Measurements from ENCODE around the gene SLC9C1.

The SLC9C1 gene

GRCh38 chr3:112128843-112129727 lies 164.9 kb downstream of the SLC9C1 start:
- DNase-seq = peak; percentile 49

DNA sequence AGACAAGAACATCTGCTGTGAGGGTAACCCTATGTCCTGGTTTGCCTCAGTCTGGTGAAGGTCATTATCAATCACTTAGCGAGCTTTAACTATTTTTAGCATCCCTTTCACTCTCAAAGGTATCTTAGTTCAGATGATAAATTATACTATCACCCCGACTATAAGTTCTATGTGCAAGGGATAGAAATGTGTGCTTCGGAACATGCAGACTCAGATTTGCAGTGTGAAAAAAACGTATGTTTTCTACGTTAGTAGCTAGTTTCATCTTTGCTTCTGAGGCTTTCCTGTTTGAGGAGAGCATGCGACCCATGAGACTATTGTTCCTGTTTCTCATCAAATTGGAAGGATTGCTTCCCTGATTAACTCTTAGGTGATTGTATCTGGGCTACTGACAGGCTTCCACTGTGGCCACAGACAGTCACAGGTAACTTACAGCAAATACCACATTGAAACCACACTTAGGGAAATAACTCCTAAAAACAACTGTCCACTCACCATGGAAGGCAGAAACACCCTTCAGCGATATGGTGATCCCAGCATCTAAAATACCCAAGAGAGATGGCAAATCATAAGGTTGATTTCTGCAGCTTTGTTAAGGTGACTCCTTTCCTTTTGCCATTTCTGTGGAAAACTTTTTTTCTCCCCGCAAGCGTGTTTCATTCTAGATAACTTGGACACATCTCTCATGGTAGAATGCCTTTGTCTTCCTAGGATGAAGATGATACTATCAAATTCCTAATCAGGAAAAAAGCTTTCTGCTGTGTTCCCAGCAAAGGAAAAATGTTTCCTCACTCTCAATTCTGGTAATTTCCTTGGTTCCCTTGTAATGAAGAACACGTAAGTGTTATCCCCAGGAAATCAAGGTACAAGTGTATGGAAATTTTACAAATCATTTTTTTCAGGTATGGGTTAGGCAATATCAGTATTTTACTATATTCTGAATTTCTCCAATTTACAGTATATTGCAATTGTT lies 166.2 kb downstream of the SLC9C1 start:
- no peak for DNase-seq

- DNase-seq = peak; percentile 4
Observed at GRCh38 chr3:112126511-112126911, 167.5 kb downstream of the SLC9C1 start.

- DNase-seq = no peak
Observed at GRCh38 chr3:112124907-112125607, 169.0 kb downstream of the SLC9C1 start.

DNA sequence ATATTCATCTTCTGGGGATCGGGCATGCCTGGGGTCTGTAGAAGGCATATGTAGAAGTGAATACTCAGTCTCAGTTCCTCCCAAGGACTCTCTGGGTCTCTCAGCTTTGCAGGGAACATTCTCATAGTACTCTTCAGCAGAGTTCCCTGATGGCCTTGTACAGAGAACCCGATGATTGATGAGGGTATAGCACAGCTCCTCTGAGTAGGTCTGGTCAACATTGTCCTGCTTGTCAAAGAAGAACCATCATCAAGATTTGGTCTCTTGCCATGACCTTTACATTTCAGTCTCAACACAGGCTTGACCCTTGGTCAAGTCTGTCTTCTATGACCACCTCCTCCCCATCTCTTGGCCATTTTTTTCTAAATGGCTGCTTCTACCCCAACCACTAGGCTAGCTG lies 170.5 kb downstream of the SLC9C1 start:
- no peak for DNase-seq

- DNase-seq = no peak
Observed at GRCh38 chr3:112122870-112123269, 171.1 kb downstream of the SLC9C1 start.

DNA sequence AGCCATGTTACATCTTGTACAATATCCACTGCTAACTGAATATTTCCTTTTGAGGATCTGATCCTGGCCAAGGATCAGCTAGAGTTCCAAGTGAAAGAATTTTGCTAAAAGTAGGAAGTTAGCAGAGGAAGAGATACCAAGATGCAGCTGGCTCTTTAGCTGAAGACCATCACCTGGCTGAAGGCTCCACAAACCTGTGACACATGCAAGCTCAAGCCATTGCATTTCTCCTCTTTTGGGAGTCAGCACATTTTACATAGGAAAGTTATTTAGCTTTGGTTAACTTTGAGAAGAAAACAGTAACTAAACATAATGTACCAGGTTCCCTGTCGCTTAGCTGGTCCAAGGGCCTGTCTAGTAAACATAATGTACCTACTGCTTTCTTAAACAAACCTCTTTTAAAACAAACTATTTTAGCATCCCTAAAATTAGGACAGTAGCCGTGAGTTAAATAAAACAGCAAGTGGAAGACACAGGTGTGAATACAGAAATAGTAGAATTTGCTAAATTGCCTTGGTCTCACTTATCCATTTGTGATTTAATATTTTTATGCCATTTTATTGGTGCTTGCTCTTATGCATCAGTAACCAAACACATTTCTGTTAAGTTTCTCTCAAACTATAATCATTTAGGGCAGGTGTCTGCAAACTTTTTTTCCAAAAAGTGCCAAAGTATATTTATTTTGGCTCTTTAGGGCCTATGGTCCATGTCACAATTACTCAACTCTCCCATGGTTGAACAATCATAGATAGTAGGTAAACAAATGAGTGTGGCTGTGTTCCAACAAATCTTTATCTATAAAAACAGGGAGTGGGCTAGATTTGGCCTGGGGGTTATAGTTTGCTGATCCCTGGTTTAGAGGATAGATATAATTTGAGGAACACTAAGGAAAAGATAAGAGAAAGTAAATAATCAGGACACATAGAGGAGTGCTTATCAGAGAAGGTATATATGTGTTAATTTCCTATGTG lies 172.2 kb downstream of the SLC9C1 start:
- no peak for DNase-seq

- DNase-seq = no peak
Observed at GRCh38 chr3:112119962-112120836, 173.8 kb downstream of the SLC9C1 start.

DNA sequence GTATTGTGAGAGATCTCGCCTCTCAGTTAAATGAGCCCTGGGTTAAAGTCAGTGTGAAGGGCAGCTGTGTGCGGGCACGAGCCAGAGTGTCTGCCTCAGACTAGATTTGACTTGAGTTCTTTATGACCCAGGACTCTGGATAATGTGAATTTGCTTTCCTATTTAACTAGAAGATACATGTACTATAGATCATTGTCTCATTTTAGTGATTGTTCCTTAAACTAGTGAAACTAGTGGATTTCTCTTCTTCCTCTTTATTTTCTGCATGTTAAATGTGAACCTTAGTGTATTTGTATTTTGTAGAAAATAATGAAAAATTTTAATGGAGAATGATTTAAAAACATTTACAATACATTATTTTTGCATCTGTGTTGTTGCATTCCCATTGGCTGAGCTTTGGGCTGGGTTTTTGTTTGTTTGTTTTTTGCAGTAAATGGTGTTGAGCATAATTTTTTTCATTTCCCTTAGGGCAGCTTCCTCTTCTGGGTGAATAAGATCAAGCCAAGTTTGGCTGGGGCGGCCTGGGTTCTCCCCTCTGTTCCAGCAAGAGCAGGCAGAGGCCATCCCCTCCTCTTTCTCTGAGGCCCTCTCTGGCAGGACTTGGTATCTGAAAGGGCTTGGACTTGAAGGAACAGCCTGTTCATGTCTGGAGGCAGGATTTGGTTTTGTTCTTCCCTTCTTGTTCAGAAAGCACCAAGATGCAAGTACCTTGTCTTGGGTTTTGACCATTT lies 176.0 kb downstream of the SLC9C1 start:
- DNase-seq = peak; percentile 25

GRCh38 chr3:112117415-112117814 lies 176.6 kb downstream of the SLC9C1 start:
- no peak for DNase-seq

DNA sequence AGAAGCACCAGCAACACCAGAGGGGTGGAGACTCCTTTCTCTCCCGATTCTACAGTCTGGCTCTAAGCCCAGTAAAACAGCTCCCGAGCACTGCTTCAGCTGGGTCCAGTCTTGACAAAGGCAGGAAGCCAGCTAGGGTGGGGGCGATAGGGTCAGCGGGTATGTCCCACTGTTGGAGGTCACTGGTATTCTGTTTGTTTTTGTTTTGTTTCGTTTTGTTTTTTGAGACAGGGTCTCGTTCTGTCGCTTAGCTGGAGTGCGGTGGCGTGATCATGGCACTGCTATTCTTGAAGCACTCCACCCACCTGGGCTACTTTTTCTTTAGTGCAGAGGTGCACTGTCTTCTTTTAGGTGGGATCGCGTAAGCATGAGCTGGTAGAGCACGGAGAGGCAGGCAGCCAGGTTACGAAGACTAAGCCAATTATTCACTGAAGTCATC lies 177.2 kb downstream of the SLC9C1 start:
- DNase-seq = no peak

- DNase-seq = no peak
Observed at GRCh38 chr3:112115806-112116383, 178.1 kb downstream of the SLC9C1 start.

- DNase-seq = no peak
Observed at GRCh38 chr3:112115161-112115739, 178.8 kb downstream of the SLC9C1 start.

GRCh38 chr3:112114576-112115160 lies 179.3 kb downstream of the SLC9C1 start:
- DNase-seq = no peak

GRCh38 chr3:112111785-112112402 lies 182.1 kb downstream of the SLC9C1 start:
- peak; percentile 71 for DNase-seq

DNA sequence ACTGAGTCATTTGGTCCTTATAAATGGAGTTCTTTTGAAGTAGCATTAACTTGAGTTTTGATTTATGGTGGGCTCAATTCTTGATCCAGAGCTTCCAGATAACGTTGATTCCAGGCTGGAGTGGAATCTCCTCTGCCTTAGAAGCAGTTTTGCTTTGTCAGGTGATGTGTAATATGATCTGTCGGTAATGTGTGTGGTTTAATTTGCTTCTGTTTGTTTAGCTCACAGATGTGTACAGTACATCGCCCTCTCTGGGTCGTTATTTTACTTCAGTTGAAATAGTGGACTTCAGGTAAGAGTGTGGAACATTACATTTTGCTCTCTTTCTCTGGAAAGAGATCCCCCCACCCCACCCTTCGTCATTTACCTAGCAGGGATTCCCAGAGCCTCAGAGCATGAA lies 184.7 kb downstream of the SLC9C1 start:
- no peak for DNase-seq

- DNase-seq = no peak
Observed at GRCh38 chr3:112104774-112105173, 189.2 kb downstream of the SLC9C1 start.

DNA sequence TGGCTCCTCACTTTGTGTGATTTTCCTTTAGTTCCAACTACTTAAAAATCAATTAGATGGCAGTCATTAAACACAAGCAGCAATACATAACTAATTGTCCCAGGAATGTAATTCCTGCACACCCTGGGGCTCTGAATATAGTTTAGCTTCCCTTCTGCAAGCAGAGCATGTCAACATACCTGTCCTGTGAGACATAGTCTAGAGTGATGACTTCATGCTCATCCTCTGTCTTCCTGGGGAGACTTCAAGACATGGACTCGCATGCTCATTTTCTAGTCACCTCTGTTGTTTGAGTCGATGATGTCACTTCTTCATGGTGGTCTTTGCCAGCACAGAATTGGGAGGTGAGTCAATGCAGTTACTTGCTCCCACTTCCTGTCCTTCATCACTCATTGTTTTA lies 192.1 kb downstream of the SLC9C1 start:
- no peak for DNase-seq
